Ascending aorta (tissue), 2 donors: ENCODE data around the gene ZNF749. TPM values are rescaled to one million over a fixed set of nuclear protein-coding genes. Genes with fewer than 3 reads are reported as not detected.
A peak's percentile ranks its signal among the peaks of the same experiment; 100 is the strongest.

Source experiments
- DNase-seq, 2 donors: peaks; one replicate each; pipeline ENCODE4 v3.0.0-alpha.2; 2019; ENCODE audit warnings: low spot score in 2 of 2
- H3K27ac ChIP-seq, 2 donors: fragments of 200-600 bp; sonication (generic); one replicate each; pipeline ENCODE4 v1.5.1; 2016 to 2017; ENCODE audit warnings: mild to moderate bottlenecking in 1 of 2
- H3K27me3 ChIP-seq: fragments of 200-600 bp; sonication (generic); one replicate; pipeline ENCODE4 v1.5.1; 2017
- H3K36me3 ChIP-seq, 2 donors: fragments of 200-600 bp; sonication (generic); one replicate each; pipeline ENCODE4 v1.5.1; 2016
- H3K4me1 ChIP-seq, 2 donors: fragments of 200-600 bp; sonication (generic); one replicate each; pipeline ENCODE4 v1.5.1; 2016 to 2017; ENCODE audit warnings: mild to moderate bottlenecking in 1 of 2
- H3K4me3 ChIP-seq, 2 donors: fragments of 200-600 bp; sonication (generic); one replicate each; pipeline ENCODE4 v1.5.1; 2016 to 2017; ENCODE audit warnings: mild to moderate bottlenecking in 1 of 2
- H3K9me3 ChIP-seq, 2 donors: fragments of 200-600 bp; sonication (generic); one replicate each; pipeline ENCODE4 v1.5.1; 2016
- intact Hi-C: fragments of 100-400 bp; cut with DNase I; formaldehyde crosslinking; loops from one replicate; pipeline ENCODE4 v1.15.1; 2023
- total RNA-seq: library from RNA; depleted of rRNA; stranded (reverse); fragments of >200 nt; gene quantifications from one replicate; pipeline ENCODE4 v1.1.0, GENCODE V29; 2016
- TF ChIP-seq, protein P1 (sequence below), 3 experiments: fragments of 200-600 bp in 2 of 3; fragments of 450-650 bp in 1 of 3; sonication (generic) in 2 of 3; IDR thresholded peaks; one replicate each; pipeline ENCODE4 v1.5.1; 2016 to 2019; ENCODE audit warnings: antibody characterized with exemption in 3 of 3, mild to moderate bottlenecking in 1 of 3, moderate library complexity in 1 of 3

Gene ZNF749
- total RNA-seq, result 2.7 TPM

DNA sequence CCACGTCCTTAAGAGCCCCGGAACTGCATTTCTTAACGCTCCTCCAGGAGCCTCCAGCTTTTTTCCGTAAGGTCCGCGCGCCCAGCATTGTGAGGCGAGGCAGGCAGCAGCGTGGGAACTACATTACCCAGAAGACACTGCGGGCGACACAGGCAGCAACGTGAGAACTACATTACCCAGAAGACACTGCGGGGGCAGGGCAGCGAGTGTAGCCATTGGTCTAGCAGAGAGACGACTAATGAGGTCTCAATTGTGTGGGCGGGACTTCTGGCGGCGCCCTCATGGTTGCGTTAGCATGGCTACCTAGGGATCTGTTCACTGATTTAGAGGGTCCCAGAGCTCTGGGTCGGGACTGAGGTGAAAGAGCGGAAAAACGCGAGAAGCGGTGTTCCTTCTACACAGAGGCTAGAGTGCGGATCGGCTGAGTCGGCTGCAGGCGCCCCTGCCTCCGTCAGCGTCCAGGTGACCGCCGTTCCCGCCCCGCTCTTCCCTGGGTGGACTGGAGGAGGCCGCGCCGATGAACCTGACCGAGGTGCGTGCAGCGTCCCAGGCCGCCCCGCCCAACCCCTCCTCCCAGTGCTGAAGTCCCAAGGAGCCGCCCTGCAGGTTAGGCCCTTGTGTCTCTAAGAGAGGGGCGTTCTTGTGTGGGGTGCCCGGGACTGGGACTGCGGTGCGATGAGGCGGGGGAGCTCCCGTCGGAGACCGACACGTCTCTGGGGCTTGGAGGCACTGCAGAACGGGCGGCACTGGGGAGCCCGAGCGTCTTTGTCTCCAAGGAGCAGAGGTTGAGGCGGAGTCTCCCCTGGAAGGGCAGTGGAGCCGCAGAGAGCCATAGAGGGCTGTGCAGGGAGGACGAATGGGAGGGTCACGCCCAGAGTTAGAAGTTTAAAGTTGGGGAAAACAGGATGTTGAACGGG is at the start of gene ZNF749:
Gene ZNF749 (plus strand): TSS at position 264 of the 917 bp plus-strand sequence. CDS start 254 bp downstream, at position 518.
- H3K27me3 ChIP-seq, result no peaks in the 10 kb centered on the region
- intact Hi-C loops, result loop anchor here (1.0 to 2.0 kb wide), 6 partner anchors 24 to 195 kb away; partner anchors contain the start of genes TRAPPC2B, ZNF17, ZNF419 and ZNF460

DNA sequence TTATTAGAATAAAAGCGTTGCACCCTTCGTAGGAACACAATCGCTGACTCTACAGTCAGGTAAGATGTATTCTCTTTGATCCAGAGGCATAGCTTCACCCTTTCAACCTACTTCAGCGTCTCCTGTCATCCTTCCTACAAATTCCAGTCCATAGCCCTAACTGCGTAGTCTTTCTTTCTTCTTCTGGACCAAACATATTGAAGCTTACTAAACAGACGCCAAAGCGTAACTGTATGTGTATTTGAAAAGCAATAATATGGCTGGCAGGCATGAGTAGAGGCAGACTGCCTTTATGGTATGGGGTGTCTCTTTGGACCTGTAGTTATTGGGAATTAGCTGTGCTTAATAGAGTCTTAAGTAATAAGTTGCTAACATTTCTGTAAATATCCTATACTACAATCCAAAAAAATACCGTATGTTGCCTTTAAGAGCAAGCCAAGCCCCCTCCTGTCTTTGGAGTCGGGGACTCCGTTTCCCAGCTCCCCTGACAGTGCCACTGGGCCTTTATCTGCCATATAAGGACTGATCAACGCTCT is 45.9 kb upstream of the ZNF749 start:
- no peaks in the 10 kb centered on the region for H3K27me3 ChIP-seq
- peaks cover 0 to 10% of the 10 kb centered on the region in 2 donors for H3K4me1 ChIP-seq
- H3K4me3 ChIP-seq, result peak overlapping the region; percentile 72 to 80
- no peak for DNase-seq
- TF ChIP-seq, protein P1, sequence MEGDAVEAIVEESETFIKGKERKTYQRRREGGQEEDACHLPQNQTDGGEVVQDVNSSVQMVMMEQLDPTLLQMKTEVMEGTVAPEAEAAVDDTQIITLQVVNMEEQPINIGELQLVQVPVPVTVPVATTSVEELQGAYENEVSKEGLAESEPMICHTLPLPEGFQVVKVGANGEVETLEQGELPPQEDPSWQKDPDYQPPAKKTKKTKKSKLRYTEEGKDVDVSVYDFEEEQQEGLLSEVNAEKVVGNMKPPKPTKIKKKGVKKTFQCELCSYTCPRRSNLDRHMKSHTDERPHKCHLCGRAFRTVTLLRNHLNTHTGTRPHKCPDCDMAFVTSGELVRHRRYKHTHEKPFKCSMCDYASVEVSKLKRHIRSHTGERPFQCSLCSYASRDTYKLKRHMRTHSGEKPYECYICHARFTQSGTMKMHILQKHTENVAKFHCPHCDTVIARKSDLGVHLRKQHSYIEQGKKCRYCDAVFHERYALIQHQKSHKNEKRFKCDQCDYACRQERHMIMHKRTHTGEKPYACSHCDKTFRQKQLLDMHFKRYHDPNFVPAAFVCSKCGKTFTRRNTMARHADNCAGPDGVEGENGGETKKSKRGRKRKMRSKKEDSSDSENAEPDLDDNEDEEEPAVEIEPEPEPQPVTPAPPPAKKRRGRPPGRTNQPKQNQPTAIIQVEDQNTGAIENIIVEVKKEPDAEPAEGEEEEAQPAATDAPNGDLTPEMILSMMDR (IDR thresholded peaks at IDR 0.05), result no peak
- peaks cover 16 to 19% of the 10 kb centered on the region in 2 donors for H3K9me3 ChIP-seq
- H3K36me3 ChIP-seq, result peaks cover 18 to 19% of the 10 kb centered on the region in 2 donors
- intact Hi-C loops, result loop anchor here (1.0 to 5.0 kb wide), 7 partner anchors 26 to 613 kb away; partner anchors contain the start of genes TRAPPC2B, ZNF304, ZNF460 and ZNF547
- peak overlapping the region; percentile 93 for H3K27ac ChIP-seq

More for the DNA sequence above, at the start of gene ZNF749:
- peak; percentile 98 to 99 for DNase-seq
- Histone ChIP-seq H3K4me3 (peak within 1 kb of the TSS; percentile 84 to 85), H3K27ac (no peak within 1 kb of the TSS), H3K9me3 (peaks cover 2 to 28% of the 10 kb centered on the region in 2 donors), H3K4me1 (peaks cover 5 to 9% of the 10 kb centered on the region in 2 donors), H3K36me3 (peaks cover 15% of the 10 kb centered on the region in 2 donors)
- TF ChIP-seq, protein P1 (IDR thresholded peaks at IDR 0.05), result no peak

DNA sequence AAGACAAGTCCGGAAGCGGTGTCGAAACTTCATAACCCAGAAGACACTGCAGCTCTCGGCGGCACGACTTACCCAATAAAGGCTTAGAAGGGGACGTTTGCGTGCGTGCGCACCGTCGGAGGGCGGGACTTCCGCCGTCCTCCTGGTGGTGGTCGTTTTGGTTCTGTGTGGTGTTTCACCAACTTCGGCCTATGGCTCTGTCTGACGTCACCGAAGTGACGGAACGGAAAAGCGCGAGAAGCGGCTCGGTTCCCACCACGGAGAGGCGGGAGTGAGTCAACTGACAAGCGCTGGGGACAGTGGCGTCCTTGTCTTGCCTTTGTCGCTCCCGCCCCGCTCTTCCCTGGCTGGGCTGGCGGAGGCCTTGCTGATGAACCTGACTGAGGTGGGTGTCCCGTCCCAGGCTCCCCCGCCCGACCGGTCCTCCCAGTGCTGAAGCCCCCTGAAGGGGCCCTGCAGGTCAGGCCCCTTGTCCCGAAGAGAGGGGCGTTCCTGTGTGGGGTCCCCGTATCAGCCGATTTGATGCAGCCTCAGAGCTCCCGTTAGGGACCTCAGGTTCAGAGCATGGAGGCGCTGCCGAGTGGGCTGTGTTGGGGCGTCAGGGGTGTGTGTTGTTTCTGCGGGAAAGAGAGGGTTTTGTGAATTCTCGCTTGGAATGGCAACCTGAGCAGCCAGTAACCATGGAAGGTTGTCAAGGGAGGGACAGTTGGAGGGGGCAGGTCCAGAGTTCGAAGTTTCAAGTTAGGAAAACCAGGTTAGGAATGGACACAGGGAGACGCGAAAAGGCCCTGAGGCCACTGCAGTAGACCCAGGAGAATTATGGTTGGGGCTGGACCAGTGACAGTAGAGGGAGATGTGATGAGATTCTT is 45.2 kb upstream of the ZNF749 start, which contains the start of gene ZNF548:
Gene ZNF548 (plus strand): TSS at position 125 of the 869 bp plus-strand sequence. CDS start 246 bp downstream, at position 371.
- TF ChIP-seq, protein P1 (IDR thresholded peaks at IDR 0.05), result peak in 2 of 3 experiments; percentile 15 to 35
- H3K27ac ChIP-seq, result peak within 1 kb of the TSS; percentile 93
- peak within 1 kb of the TSS; percentile 72 to 80 for H3K4me3 ChIP-seq
- intact Hi-C loops, result loop anchor here (1.0 to 5.0 kb wide), 8 partner anchors 21 to 612 kb away; partner anchors contain the start of genes TRAPPC2B, ZNF17, ZNF304 and ZNF460
- H3K4me1 ChIP-seq, result peaks cover 0 to 10% of the 10 kb centered on the region in 2 donors
- no peaks in the 10 kb centered on the region for H3K27me3 ChIP-seq
- peaks cover 23% of the 10 kb centered on the region in 2 donors for H3K36me3 ChIP-seq
- DNase-seq, result peak; percentile 97 to 99
- peaks cover 19 to 26% of the 10 kb centered on the region in 2 donors for H3K9me3 ChIP-seq

DNA sequence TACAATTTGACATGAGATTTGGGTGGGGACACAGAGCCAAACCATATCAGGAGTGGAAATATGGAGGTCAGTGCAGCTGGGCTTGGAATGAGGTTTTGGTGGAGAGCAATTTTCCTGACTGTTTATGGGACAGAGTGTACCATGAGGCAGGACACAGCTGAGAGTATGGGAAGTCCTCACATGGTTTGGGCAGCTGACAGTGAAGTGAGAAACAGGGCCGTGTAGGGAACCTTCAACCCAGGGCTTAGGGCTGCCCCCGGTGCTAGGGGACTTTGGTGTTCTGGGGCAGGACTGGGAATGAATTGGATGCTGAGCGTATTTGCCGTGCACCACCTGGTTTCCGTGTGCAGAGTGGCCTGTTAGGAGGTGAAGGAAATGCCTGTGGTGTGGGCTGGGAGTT is 39.4 kb upstream of the ZNF749 start:
- peaks cover 71 to 81% of the 10 kb centered on the region in 2 donors for H3K36me3 ChIP-seq
- no peak overlapping the region for H3K27ac ChIP-seq
- H3K27me3 ChIP-seq, result no peaks in the 10 kb centered on the region
- H3K4me1 ChIP-seq, result peaks cover 0 to 2% of the 10 kb centered on the region in 2 donors
- peaks cover 50 to 83% of the 10 kb centered on the region in 2 donors for H3K9me3 ChIP-seq
- TF ChIP-seq, protein P1 (IDR thresholded peaks at IDR 0.05), result no peak
- intact Hi-C loops, result no loop called here
- H3K4me3 ChIP-seq, result no peak overlapping the region
- DNase-seq, result no peak

GRCh38 chr19:57398868-57399267 is 36.3 kb upstream of the ZNF749 start:
- Histone ChIP-seq H3K27me3 (no peaks in the 10 kb centered on the region), H3K27ac (no peak overlapping the region), H3K4me1 (no peaks in the 10 kb centered on the region), H3K4me3 (no peak overlapping the region), H3K36me3 (peaks cover 64 to 78% of the 10 kb centered on the region in 2 donors), H3K9me3 (peaks cover 57 to 100% of the 10 kb centered on the region in 2 donors)
- intact Hi-C loops, result no loop called here
- DNase-seq, result no peak
- TF ChIP-seq, protein P1 (IDR thresholded peaks at IDR 0.05), result no peak
